ES-I3 (cell line): ENCODE results near the gene IFNAR1.

Source experiments
- H3K36me3 ChIP-seq: 2 replicates; pipeline ENCODE4 v1.6.1; 2013; ENCODE audit warnings: mild to moderate bottlenecking, low read length, control low read depth, moderate library complexity; ENCODE audit not compliant: insufficient read depth
- H3K4me1 ChIP-seq: 2 replicates; pipeline ENCODE4 v1.6.1; 2013; ENCODE audit warnings: mild to moderate bottlenecking, control low read depth, low read length; ENCODE audit not compliant: insufficient read depth
- H3K9ac ChIP-seq: 2 replicates; pipeline ENCODE4 v1.6.1; 2013; ENCODE audit warnings: low read depth, mild to moderate bottlenecking, low read length, moderate library complexity
- H3K9me3 ChIP-seq: 2 replicates; pipeline ENCODE4 v1.6.1; 2013; ENCODE audit warnings: mild to moderate bottlenecking, low read length, moderate library complexity; ENCODE audit not compliant: control insufficient read depth, insufficient read depth

The IFNAR1 gene

DNA sequence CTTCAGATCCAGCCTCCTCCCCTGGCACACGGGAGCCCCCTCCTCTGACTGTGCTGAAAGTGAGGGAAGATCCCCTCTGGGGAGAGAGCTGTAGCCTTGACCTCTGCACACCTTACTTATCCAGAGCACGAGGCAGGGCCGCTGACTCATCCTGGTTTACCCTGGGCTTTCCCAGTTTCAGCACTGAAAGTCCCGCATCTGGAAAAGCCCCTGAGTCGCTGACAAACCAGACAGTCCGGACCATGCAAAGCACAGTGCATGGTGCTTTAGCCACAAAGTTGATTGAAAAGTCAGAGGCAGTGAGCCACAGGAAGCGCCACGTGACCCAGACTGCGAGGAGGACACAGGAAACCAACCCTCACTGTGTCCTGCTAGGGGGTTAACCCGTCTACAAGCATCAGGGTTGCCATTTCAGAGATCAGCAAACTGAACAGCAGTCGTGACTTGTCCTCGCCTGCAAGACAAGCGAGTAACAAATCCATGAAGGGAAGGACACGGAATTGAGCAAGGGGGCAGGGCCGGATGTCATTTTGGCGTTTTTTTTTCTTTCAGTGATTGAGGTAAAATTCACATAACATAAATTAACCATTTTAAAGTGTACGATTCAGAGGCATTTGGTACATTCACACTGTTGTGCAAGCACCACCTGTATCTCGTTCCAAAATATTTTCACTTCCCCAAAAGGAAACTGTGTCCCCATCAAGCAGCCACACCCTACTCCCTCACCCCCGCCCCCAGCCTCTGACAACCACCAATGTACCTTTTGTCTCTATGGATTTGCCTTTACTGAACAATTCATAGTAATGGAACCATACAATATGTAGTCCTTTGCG is 58.5 kb downstream of the IFNAR1 start:
- H3K9me3 ChIP-seq = no peaks in the 10 kb centered on the region
- H3K36me3 ChIP-seq = no peaks in the 10 kb centered on the region
- H3K9ac ChIP-seq = no peak overlapping the region
- H3K4me1 ChIP-seq = peaks cover 20% of the 10 kb centered on the region; the same call in 1 of the 2 replicates

DNA sequence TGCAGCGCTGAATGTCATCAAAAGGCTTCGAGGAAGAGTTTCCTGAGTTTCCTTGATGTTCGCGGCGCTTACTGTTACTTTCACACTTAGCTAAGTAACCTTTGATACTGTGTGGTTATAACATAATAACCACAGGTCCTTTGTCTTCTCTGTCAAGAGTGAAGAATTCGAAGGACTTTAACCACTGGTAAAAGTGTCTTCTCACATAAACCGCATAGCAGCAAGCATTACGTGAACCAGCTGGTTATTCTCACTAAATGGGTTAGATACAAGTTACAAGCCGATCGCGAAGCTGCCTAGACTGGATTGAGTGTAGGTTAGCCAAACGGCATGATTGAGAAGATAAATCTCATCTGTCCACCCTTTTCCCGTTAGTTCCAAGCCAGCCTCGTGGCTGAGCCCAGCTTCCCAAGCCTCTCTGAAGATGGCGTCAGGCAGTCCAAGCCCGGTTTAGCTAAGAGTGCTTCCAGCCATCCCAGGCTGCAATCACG is 60.1 kb downstream of the IFNAR1 start:
- no peaks in the 10 kb centered on the region for H3K36me3 ChIP-seq
- H3K9ac ChIP-seq = no peak overlapping the region

DNA sequence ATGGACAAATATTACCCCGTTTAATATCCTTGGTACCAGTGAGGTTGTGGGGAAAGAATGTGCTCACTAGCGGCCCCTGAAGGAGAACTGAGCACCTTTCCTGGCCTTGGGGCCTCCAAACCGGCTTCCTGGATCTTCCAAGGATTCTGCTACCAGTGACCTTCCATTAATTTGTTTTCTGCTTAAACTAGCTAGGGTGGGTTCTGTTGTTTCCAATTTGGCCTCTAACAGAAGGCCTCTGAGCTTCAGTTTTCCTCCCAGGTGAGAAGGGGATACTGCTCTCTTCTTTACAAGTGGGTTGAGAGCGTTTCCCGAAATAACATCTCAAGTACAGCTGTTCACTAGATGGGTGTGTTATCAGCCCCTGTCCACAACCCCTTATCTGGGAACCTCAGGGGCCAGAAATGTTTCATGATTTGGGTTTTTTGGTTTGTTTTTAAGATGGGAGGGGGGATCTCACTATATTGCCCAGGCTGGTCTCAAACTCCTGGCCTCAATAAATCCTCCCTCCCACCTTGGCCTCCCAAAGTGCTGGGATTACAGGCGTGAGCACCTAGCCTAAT is 61.5 kb downstream of the IFNAR1 start:
- Histone ChIP-seq H3K9me3 (no peaks in the 10 kb centered on the region), H3K4me1 (peaks cover 12% of the 10 kb centered on the region; the same call in 1 of the 2 replicates), H3K36me3 (no peaks in the 10 kb centered on the region), H3K9ac (no peak overlapping the region)

More for the DNA sequence above, 60.1 kb downstream of the IFNAR1 start:
- Histone ChIP-seq H3K4me1 (peaks cover 20% of the 10 kb centered on the region; the same call in 1 of the 2 replicates), H3K9me3 (no peaks in the 10 kb centered on the region)

DNA sequence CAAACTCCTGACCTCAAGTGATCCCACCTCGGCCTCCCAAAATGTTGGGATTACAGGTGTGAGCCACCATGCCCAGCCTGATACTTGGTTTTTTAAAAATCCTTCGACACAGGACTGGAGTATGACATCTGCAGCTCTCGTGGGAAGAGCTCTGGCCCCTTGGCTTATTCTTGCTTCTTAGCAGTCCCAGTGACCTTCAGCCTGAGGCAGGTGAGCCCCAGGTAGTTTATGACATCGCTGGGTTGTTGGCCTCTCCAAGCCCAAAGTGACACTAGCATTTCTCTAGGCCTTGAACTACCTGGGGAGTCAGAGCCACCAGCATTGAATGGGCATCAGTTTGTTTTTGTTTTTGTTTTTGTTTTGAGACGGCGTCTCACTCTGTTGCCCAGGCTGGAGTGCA is 62.5 kb downstream of the IFNAR1 start:
- H3K9ac ChIP-seq = no peak overlapping the region
- H3K36me3 ChIP-seq = no peaks in the 10 kb centered on the region
- H3K9me3 ChIP-seq = no peaks in the 10 kb centered on the region
- H3K4me1 ChIP-seq = peaks cover 12% of the 10 kb centered on the region; the same call in 1 of the 2 replicates

DNA sequence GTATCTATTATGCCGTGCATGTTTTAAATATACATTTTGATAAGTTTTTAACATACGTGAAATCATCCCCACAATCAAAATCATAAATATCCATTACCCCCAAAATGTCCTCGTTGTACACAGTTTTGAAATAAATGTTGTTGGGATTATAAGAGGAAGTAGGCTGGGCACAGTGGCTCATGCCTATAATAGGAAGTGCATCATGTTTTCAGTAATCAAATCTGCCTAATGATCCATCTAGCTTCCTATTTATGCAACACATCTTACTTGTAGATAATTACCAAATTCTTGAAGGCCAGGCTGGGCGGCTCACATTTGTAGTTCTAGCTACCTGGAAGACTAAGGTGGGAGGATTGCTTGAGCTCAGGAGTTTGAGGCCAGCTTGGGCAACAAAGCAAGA is 63.4 kb downstream of the IFNAR1 start:
- Histone ChIP-seq H3K4me1 (peaks cover 9% of the 10 kb centered on the region; the same call in 1 of the 2 replicates), H3K36me3 (no peaks in the 10 kb centered on the region), H3K9me3 (no peaks in the 10 kb centered on the region), H3K9ac (no peak overlapping the region)

DNA sequence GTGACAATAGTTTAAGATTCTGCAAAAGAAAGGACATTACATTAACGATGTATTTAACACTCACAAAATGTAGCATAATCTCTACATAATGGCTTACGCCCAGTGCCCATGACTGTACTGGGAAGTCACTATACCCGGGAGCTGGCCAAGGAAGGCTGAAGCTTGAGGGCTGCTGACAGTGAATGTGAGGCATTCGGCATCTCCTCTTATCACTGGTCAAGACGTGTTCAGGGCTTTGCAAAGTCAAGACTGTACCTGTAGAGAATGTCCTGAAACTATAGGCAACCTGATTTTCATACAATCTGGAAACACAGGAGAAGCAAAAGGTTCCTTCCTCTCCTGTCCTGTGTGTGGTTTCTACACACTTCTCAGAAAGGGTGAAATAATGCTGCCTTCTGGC is 65.7 kb downstream of the IFNAR1 start:
- Histone ChIP-seq H3K9ac (no peak overlapping the region), H3K36me3 (no peaks in the 10 kb centered on the region), H3K4me1 (peaks cover 4% of the 10 kb centered on the region; the same call in 1 of the 2 replicates)

DNA sequence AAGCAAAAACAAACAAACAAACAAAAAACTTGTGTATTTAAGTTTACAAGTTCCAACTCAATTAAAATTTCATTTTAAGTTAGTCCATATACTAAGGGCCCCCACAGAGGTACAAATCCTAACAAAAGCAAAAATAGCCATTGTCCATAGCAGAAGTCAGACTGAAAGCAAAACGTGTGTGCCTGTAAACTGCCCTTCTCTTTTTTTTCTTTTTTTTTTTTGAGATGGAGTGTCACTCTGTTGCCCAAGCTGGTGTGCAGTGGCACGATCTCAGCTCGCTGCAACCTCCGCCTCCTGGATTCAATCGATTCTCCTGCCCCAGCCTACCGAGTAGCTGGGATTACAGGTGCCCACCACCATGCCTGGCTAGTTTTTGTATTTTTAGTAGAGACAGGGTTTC is 66.9 kb downstream of the IFNAR1 start:
- Histone ChIP-seq H3K4me1 (peaks cover 4% of the 10 kb centered on the region; the same call in 1 of the 2 replicates), H3K9ac (no peak overlapping the region)

More for the DNA sequence above, 65.7 kb downstream of the IFNAR1 start:
- H3K9me3 ChIP-seq = no peaks in the 10 kb centered on the region

DNA sequence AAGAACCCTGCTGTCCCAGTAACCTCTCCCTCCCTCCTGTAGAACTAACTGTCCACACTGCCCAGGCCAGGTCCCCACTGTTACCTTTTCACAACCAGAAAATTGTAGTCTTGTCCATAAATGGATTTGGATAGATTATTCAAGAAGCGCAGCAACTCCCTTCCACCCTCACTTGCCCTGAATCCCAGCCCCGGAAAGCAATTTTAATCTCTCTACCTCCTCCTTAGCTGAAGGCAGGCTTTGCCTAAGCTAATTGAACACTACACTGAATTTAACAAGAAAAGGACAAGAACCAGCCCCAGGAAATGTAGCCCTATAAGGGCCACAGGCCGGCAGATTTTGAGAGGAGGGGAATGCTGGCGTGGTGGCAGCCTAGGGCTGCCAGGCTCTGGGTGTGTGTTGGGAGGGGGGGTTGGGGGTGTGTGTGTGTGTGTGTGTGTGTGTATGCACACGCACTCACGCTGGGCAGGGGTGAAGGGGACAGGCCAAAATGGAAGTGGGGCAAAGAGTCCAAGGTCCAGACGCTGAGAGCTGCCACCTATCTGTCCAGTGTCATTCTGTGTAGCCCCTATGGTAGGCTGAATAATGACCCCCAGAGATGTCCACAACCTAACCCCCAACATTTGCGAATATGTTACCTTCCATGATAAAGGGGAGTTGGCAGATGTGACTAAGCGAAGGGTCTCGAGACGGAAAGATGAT is 67.7 kb downstream of the IFNAR1 start:
- H3K9me3 ChIP-seq = no peaks in the 10 kb centered on the region
- peaks cover 4% of the 10 kb centered on the region; the same call in 1 of the 2 replicates for H3K4me1 ChIP-seq
- no peaks in the 10 kb centered on the region for H3K36me3 ChIP-seq
- H3K9ac ChIP-seq = no peak overlapping the region

More for the DNA sequence above, 66.9 kb downstream of the IFNAR1 start:
- H3K36me3 ChIP-seq = no peaks in the 10 kb centered on the region
- H3K9me3 ChIP-seq = no peaks in the 10 kb centered on the region

DNA sequence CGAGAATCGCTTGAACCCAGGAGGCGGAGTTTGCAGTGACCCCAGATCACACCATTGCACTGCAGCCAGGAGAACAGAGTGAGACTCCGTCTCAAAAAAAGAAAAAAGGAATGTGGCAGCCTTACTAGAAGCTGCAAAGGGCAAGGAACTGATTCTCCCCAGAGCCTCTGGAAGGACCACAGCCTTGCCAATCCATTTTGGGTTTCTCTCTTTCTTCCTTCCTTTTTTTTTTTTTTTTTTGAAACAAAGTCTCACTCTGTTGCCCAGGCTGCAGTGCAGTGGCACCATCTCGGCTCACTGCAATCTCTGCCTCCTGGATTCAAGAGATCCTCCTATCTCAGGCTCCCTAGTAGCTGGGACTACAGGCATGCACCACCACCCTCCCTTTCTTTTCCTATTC is 68.6 kb downstream of the IFNAR1 start:
- Histone ChIP-seq H3K4me1 (peaks cover 4% of the 10 kb centered on the region; the same call in 1 of the 2 replicates), H3K9me3 (no peaks in the 10 kb centered on the region), H3K36me3 (no peaks in the 10 kb centered on the region), H3K9ac (no peak overlapping the region)

DNA sequence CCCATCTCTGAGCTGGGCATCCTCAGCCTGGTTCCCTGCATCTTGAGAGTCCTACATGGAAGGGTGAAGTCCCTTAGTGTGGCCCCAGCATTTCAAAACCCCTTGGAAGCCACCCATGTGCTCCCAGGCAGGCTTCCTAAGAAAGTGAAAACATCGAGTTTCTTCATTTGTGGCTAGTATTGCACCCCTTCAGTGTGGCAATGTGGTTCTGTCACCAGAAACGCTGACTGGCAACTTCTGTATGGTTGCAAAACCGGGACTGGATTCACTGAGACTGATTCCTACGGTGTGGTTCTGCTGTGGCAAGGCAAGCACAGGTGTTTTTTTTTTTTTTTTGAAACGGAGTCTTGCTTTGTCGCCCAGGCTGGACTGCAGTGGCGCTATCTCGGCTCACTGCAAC is 69.5 kb downstream of the IFNAR1 start:
- Histone ChIP-seq H3K36me3 (no peaks in the 10 kb centered on the region), H3K9me3 (no peaks in the 10 kb centered on the region), H3K9ac (no peak overlapping the region), H3K4me1 (peaks cover 4% of the 10 kb centered on the region; the same call in 1 of the 2 replicates)

DNA sequence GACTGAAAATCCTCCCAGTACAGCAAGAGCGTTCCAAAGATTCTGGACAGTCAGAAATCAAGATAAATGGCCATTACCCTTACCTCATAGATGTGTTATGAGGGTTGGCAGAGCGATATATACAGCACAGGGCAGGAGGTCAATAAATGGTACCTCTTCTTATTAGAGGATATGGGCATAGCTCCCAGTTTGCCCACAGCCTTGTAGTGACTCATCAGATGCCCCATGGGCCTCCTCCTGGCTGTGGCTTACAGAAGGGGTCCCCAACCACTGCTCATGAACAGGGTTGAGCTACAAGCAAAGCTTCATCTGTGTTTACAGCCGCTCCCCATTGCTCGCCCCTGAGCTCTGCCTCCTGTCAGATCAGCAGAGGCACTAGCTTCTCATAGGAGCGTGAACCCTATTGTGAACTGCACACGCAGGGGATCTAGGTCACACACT is 71.1 kb downstream of the IFNAR1 start:
- peaks cover 4% of the 10 kb centered on the region; the same call in 1 of the 2 replicates for H3K4me1 ChIP-seq
- H3K36me3 ChIP-seq = no peaks in the 10 kb centered on the region
- H3K9ac ChIP-seq = no peak overlapping the region
- no peaks in the 10 kb centered on the region for H3K9me3 ChIP-seq

DNA sequence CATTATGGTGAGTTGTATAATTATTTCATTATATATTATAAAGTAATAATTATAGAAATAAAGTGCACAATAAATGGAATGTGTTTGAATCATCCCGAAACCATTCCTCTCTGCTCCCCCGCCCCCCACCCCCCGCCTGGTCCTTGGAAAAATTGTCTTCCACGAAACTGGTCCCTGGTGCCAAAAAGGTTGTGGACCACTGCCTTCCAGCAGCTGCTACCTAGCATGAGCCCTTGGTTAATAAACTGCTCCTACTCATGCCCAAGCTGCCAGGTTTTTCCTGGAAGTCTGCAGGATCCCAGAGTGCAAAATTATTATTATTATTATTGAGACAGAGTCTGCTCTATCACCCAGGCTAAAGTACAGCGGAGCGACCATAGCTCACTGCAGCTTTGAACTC is 71.7 kb downstream of the IFNAR1 start:
- H3K9ac ChIP-seq = no peak overlapping the region
- H3K9me3 ChIP-seq = no peaks in the 10 kb centered on the region
- H3K36me3 ChIP-seq = no peaks in the 10 kb centered on the region
- H3K4me1 ChIP-seq = peaks cover 4% of the 10 kb centered on the region; the same call in 1 of the 2 replicates

DNA sequence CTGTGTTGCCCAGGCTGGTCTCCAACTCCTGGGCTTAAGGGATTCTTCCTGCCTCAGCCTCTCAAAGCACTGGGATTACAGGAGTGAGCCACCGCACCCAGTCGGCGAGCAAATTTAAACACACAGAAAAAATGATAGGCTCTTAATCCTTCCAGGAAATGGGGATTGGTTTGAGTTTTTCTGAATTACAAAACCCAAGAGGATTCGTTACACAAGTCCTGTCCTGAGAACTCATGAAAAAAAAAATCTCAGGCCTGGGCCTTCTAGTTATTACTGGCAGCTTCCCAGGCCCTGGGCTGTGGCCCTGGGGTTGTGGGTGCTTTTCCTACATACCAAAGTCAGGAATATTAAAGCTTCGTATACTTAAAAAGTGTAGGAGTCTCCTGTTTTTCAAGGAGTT is 72.2 kb downstream of the IFNAR1 start:
- H3K9me3 ChIP-seq = no peaks in the 10 kb centered on the region
- peaks cover 4% of the 10 kb centered on the region; the same call in 1 of the 2 replicates for H3K4me1 ChIP-seq
- no peak overlapping the region for H3K9ac ChIP-seq
- H3K36me3 ChIP-seq = no peaks in the 10 kb centered on the region

DNA sequence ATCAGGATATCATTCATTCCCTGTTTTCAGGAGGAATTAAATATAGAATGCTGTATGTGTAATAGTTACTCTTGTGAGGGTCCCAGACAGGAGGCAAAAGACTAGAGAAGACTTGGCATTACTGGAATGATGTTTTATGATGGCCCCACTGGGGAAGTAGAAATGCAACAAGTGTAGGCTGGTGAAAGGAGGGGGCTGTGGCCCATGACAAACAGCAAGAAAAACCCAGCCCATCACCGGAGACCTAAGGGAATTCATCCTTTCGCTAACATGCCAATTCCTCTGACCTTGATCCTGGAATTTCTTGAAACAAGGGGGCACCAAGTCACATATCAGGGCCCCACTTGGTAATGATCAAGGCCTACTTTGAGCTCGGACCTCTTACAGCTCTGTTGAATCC is 72.9 kb downstream of the IFNAR1 start:
- Histone ChIP-seq H3K36me3 (no peaks in the 10 kb centered on the region), H3K4me1 (peaks cover 2% of the 10 kb centered on the region; the same call in 1 of the 2 replicates)

More for the DNA sequence above, 72.9 kb downstream of the IFNAR1 start:
- no peak overlapping the region for H3K9ac ChIP-seq
- H3K9me3 ChIP-seq = no peaks in the 10 kb centered on the region
